Effector memory CD4-positive, alpha-beta T cell (primary cell): Measurements from ENCODE around the gene SULT4A1.
"Not testable (repeated sequence)": the region's sequence is repeated elsewhere in the genome, so short reads cannot be mapped to it uniquely, and the experiment has no call there.

Experiments
- DNase-seq, 3 donors: peaks; one replicate each; pipeline ENCODE4 v3.0.0-alpha.2; 2020
- H3K27ac ChIP-seq: 2 replicates; pipeline ENCODE4 v1.7.0; 2013; ENCODE audit warnings: mild to moderate bottlenecking, low read length, moderate library complexity; ENCODE audit not compliant: insufficient read depth, poor library complexity, severe bottlenecking
- H3K27me3 ChIP-seq: replicated peaks from 2 replicates; pipeline ENCODE4 v1.7.0; 2013; ENCODE audit warnings: mild to moderate bottlenecking, low read length; ENCODE audit not compliant: insufficient read depth, control insufficient read depth, poor library complexity, severe bottlenecking
- H3K36me3 ChIP-seq: 2 replicates; pipeline ENCODE4 v1.7.0; 2013; ENCODE audit warnings: mild to moderate bottlenecking, low read length, moderate library complexity; ENCODE audit not compliant: control insufficient read depth, insufficient read depth
- H3K4me1 ChIP-seq: 2 replicates; pipeline ENCODE4 v1.7.0; 2013; ENCODE audit warnings: low read length, mild to moderate bottlenecking; ENCODE audit not compliant: control insufficient read depth, insufficient read depth, poor library complexity, severe bottlenecking
- H3K4me3 ChIP-seq: 2 replicates; pipeline ENCODE4 v1.7.0; 2013; ENCODE audit warnings: low read length, low read depth, mild to moderate bottlenecking; ENCODE audit not compliant: insufficient read depth, poor library complexity, severe bottlenecking
- H3K9me3 ChIP-seq: 2 replicates; pipeline ENCODE4 v1.7.0; 2013; ENCODE audit warnings: mild to moderate bottlenecking, low read length, moderate library complexity; ENCODE audit not compliant: control insufficient read depth
- total RNA-seq, 3 donors: gene quantifications; one replicate each; lab custom pipeline; 2026; lab: John Stamatoyannopoulos, UW

SULT4A1 gene
- 0 reads per million in 3 donors for total RNA-seq

- H3K36me3 ChIP-seq = no peaks in the 10 kb centered on the region
- no peak within 1 kb of the TSS for H3K27ac ChIP-seq
- DNase-seq = no peak
- no peak within 1 kb of the TSS for H3K4me3 ChIP-seq
- no peaks in the 10 kb centered on the region for H3K9me3 ChIP-seq
- H3K4me1 ChIP-seq = no peaks in the 10 kb centered on the region
- peaks cover 16% of the 10 kb centered on the region for H3K27me3 ChIP-seq
Observed at GRCh38 chr22:43862074-43862881, at the start of gene SULT4A1. Gene SULT4A1 (minus strand): TSS chr22:43862513. CDS start chr22:43862382, 131 bp downstream.

- H3K9me3 ChIP-seq = no peaks in the 10 kb centered on the region
- H3K4me1 ChIP-seq = no peaks in the 10 kb centered on the region
- no peak overlapping the region for H3K27ac ChIP-seq
- DNase-seq = no peak
- no peaks in the 10 kb centered on the region for H3K27me3 ChIP-seq
- H3K36me3 ChIP-seq = no peaks in the 10 kb centered on the region
- no peak overlapping the region for H3K4me3 ChIP-seq
Observed at GRCh38 chr22:43911351-43911750, 49.0 kb upstream of the SULT4A1 start.

- no peaks in the 10 kb centered on the region for H3K36me3 ChIP-seq
- H3K9me3 ChIP-seq = no peaks in the 10 kb centered on the region
- DNase-seq = no peak
- no peaks in the 10 kb centered on the region for H3K4me1 ChIP-seq
- H3K27ac ChIP-seq = no peak overlapping the region
- no peaks in the 10 kb centered on the region for H3K27me3 ChIP-seq
- no peak overlapping the region for H3K4me3 ChIP-seq
Observed at GRCh38 chr22:43910178-43910695, 47.9 kb upstream of the SULT4A1 start.

- Histone ChIP-seq H3K9me3 (no peaks in the 10 kb centered on the region), H3K27me3 (no peaks in the 10 kb centered on the region), H3K4me3 (no peak overlapping the region), H3K27ac (no peak overlapping the region), H3K36me3 (no peaks in the 10 kb centered on the region), H3K4me1 (no peaks in the 10 kb centered on the region)
- no peak for DNase-seq
Observed at GRCh38 chr22:43909708-43910107, 47.4 kb upstream of the SULT4A1 start.

GRCh38 chr22:43905681-43906080, 43.4 kb upstream of the SULT4A1 start:
- no peak overlapping the region for H3K4me3 ChIP-seq
- H3K9me3 ChIP-seq = no peaks in the 10 kb centered on the region
- no peaks in the 10 kb centered on the region for H3K36me3 ChIP-seq
- no peaks in the 10 kb centered on the region for H3K4me1 ChIP-seq
- H3K27ac ChIP-seq = no peak overlapping the region
- no peaks in the 10 kb centered on the region for H3K27me3 ChIP-seq
- no peak for DNase-seq

- not testable (repeated sequence) for H3K27ac ChIP-seq, H3K9me3 ChIP-seq, H3K4me3 ChIP-seq, H3K36me3 ChIP-seq, H3K27me3 ChIP-seq, DNase-seq, H3K4me1 ChIP-seq
Observed at GRCh38 chr22:43904412-43904811, 42.1 kb upstream of the SULT4A1 start.

GRCh38 chr22:43903033-43903432, 40.7 kb upstream of the SULT4A1 start:
- H3K27ac ChIP-seq, DNase-seq, H3K27me3 ChIP-seq, H3K4me1 ChIP-seq, H3K36me3 ChIP-seq, H3K9me3 ChIP-seq, H3K4me3 ChIP-seq: not testable (repeated sequence)

GRCh38 chr22:43901976-43902643, 39.8 kb upstream of the SULT4A1 start:
- no peaks in the 10 kb centered on the region for H3K9me3 ChIP-seq
- H3K4me1 ChIP-seq = no peaks in the 10 kb centered on the region
- H3K36me3 ChIP-seq = no peaks in the 10 kb centered on the region
- no peak overlapping the region for H3K27ac ChIP-seq
- no peaks in the 10 kb centered on the region for H3K27me3 ChIP-seq
- no peak overlapping the region for H3K4me3 ChIP-seq
- no peak for DNase-seq

- Histone ChIP-seq H3K4me1 (no peaks in the 10 kb centered on the region), H3K27me3 (no peaks in the 10 kb centered on the region)
- no peak for DNase-seq
Observed at GRCh38 chr22:43900206-43900605, 37.9 kb upstream of the SULT4A1 start.

GRCh38 chr22:43897751-43898261, 35.5 kb upstream of the SULT4A1 start:
- H3K27ac ChIP-seq = no peak overlapping the region
- no peaks in the 10 kb centered on the region for H3K9me3 ChIP-seq
- H3K4me3 ChIP-seq = no peak overlapping the region
- no peaks in the 10 kb centered on the region for H3K4me1 ChIP-seq
- DNase-seq = no peak
- no peaks in the 10 kb centered on the region for H3K27me3 ChIP-seq
- H3K36me3 ChIP-seq = no peaks in the 10 kb centered on the region

More at GRCh38 chr22:43900206-43900605, 37.9 kb upstream of the SULT4A1 start:
- H3K36me3 ChIP-seq = no peaks in the 10 kb centered on the region
- H3K4me3 ChIP-seq = no peak overlapping the region
- no peaks in the 10 kb centered on the region for H3K9me3 ChIP-seq
- no peak overlapping the region for H3K27ac ChIP-seq
